SIG-M5 treated with dmso at 0.1 percent for 504 hours (cell line): Measurements from ENCODE around the gene FNTB.

ENCODE experiments used
- DNase-seq: peaks from one replicate; lab custom pipeline; 2025; ENCODE audit not compliant: unreplicated experiment; lab: John Stamatoyannopoulos, UW

FNTB gene

DNA sequence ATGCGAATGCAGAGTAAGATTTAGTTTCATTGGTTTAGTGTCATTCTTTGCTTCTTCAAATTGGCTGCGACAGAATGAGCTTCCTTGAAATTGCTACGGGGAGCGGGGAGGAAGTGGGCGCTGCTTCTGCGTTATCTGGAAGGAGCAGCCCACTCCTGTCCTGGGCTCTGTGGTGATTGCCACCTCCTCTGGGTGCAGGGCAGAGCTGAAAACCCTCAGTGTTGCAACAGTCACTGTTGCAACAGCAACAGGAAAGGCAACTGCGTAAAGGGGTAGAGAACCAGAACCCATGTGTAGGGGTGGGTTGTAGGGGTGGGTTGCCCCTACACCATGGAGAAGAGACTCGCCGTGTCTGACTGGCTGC is 57.9 kb downstream of the FNTB start:
- peak; percentile 96 for DNase-seq

DNA sequence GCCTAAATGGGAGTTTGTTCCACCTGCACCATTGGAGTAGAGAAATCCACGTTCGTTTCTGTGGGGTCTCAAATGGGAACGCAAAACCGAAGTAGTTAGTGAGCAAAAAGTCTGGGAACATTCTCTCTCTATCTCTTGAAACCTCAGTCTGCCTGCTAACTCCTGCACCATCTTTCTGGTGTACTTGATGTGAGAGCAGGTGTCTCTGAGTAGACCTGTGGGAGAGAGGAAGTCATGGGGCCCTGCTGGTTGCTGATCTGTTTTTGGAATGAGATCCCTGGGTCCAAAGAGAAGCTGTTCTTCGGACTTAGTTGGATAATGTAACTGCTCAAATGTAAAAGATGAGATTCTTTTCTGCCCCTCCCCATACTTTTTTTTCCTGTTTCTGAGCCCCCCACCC is 58.3 kb downstream of the FNTB start:
- DNase-seq: peak; percentile 18

DNA sequence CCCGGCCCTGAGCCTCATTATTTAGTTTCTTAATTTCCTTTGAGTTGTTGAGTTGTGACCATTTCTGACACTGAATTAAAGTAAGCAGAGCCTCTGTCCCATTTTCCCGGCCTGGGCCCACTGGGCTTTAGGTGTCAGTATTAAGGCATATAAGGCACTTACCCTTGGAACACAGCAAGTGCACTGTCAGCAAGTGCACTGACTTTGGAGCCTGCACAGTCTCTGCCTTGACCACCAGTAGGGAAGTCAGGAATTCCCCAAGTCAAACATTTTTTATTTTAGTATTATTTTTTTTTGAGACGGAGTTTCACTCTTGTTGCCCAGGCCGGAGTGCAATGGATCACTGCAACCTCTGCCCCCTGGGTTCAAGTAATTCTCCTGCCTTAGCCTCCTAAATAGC is 59.0 kb downstream of the FNTB start:
- no peak for DNase-seq

DNA sequence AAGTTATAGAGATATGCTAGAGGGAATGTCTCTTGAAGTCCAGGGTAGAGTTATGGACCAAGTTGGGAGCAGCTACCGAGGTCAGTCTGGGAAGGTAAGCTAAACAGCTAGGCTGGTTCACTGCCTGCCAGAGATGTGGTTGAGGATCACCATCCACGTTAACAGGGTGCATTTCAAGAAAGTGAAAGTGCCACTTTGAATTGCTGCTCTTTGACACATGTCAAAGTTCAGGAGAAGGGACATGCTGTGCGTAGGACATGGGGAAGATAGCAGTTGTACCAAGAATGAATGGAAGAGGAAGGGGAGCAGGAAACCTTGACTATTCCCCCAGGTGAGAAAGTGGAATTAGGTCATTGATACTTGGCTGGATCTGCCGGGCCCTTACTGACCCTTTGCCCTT is 66.1 kb downstream of the FNTB start:
- DNase-seq: no peak

DNA sequence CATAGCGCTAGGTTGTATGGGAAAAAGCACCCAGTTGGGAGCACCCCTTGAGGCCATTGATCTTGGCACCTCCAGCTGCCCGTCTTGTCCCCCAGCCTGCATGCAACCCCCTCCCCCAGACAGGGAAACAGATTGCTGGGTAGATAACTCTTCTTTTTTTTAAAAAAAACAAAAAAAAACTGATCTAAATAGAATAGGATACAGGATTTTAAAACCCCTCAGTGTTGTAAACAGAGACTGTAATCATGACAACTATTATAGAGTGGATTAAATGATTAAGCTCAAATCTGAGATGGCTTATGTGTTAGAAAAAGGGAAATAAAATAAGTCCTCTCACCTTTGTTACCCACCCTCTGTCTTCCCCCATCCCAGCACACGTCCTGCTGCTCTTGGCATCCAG is 66.8 kb downstream of the FNTB start:
- DNase-seq: no peak

DNA sequence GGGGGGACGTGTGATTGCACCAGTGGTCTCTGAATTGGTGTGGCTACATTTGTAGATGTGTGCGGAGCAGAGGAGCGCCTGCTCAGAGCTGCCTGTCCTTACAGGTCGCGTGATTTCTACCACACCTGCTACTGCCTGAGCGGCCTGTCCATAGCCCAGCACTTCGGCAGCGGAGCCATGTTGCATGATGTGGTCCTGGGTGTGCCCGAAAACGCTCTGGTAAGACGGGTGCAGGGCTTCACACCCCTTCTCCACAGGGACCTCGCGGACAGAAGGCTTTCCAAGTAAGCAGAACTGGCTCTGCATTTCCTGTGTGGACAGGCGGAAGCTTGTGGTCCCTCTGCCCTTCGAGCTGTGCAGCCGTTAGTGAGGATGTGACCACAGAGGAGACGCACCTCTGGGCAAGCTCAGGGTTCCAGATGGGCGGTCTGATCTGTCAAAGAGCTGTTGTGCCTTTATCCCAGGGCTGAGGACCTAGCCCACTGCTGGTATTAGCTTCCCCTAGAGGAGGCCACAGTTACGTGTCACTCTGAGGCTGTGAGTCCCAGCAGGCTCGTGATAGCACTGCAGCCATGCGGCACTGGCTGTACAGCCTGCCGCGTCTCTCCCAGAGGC is 67.9 kb downstream of the FNTB start:
- no peak for DNase-seq

DNA sequence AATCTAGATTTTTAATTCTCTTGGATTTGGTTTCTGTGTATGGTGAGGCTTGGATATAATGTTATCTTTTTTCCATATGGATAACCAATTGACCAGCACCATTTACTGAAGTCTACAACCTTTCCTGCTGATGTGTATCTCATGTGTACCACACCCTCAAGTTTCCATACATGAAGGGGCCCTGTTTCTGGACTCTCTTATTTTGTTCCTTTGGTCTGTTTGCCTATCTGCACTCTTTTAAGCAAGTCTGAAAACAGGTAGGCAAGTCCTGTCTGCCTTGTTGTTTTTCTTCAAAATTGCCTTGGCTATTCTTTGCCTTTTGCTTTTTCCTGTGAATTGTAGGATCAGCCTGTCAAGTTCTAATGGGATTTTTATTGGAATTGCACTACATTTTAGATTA is 71.0 kb downstream of the FNTB start:
- DNase-seq: no peak

DNA sequence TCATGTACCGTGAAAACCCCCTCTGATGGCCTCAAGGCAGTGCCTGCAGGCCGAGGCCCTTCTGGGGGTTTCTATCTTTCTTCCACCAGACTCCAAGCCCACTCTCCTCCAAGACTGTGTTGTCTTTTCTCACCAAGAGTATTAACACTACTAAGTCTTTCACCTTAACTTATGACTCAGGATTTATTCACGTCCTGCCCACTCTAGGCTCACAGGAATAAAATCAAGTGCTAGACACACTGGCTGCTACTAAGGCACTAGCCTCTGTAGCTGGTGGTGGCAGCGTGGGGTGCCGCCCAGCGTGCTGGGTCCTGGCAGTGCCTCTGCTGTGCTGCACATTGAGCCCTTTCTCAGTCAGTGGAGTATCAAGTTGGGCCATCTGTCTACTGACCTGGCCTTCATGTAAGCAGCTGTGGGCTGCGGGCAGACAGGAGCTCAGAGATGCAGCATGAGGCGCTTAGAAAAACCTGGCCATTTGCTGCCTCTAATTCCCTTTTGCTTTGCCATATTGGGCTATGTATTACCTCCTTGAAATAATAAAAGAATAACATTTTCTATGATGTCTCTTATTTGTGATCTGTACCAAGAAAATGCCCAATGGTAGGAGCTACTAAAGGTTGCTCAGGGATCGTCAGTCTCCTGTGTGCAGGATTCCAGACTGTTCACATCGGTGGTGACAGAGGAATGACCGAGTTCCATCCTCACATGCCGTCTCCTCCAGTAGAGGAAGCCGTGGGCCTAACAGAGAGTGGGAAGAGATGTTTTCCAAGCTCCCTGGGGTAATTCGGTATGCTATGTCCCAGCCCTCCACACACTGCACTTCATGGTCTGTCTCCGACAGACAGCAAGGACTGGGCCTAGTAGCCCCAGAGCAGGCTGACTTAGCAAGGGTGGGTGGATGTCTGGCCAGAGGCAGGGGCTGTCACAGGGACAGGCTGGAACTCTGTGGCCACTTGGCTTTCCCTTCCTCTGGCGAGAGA is 75.7 kb downstream of the FNTB start:
- no peak for DNase-seq

DNA sequence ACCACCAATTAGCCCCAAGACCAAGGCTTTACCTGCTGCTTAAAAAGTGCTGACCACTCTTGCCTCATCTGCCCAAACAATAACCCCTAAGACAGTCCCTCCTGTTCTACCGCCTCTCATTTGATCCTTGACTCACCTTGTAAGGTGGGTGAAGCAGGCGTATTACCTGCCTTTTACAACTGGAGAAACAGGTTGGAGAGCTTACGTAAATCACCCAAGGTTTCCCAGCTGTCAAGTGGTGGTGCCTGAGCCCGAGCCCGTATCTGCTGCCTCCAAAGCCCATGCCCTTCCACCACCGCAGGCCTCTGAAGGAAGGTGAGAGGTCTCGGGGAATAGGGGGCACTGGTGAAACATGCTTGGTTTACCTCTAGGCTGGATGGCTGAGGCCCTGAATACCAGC is 79.0 kb downstream of the FNTB start:
- DNase-seq: peak; percentile 46

DNA sequence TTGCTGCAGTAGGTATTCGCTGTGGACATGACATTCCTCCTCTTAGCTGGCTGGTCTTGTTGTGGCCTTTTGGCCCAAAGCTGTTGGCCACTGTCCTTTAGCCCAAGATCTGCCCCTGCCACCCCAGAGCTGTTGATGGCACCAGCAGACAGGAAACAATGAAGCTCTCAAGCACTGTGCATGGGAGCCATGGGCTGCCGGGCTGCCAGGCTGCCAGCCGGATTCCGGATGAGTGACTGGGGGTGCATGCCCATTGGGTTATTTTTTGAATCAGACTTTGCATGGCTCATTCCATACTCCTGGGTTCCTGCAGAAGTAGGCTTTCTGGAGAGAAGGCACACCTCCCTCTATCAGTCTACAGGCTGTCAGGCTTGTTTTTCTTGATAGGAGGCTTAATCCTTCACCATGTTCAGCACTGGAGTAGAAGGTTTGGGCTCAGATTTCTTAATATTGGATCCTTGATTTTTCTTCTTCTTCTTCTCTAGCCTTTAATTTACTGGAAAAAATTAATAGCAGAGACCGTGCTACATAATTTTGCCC is 83.2 kb downstream of the FNTB start:
- DNase-seq: no peak

DNA sequence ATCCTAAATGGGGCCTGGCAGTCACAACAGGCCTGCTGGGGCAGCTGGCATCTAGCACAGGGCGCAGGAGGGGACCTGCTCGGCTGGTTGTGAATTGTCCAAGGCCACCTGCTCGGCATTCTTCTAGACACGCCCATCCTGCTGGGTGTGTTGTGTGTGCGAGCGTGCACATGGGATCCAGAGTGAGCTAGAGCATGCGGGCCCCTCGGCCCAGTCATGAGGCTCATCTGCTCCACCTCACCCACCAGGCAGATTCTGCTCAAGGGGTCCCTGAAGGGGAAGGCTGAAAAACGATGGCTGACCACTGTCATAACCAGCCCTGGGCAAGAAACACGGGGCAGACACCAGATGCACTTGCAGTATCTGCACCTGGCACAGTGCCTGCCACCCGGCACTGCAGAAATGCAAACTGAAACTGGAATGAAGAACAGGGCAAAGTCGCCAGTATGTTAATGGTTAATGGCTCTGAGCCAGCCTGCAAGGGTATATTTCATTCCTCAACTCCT is 83.8 kb downstream of the FNTB start:
- DNase-seq: peak; percentile 14

DNA sequence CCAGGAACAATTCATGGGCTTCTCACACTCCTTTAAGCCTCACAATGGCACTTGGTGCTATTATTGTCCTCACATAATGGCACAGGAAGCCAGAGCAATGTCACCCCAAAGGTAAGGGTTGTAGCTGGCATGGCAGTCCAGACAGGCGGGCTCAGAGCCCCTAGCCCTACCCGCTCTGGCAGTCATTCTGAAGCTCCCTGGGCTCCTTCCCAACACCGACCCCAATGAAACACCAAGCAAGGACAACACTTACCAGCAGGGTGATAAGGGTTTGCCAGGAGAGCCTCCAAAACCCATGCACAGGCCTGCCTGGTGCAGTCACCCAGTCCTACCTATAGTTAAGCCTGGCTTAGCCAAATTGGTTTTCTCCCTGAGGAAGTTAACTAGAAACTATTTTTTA is 84.8 kb downstream of the FNTB start:
- DNase-seq: no peak

DNA sequence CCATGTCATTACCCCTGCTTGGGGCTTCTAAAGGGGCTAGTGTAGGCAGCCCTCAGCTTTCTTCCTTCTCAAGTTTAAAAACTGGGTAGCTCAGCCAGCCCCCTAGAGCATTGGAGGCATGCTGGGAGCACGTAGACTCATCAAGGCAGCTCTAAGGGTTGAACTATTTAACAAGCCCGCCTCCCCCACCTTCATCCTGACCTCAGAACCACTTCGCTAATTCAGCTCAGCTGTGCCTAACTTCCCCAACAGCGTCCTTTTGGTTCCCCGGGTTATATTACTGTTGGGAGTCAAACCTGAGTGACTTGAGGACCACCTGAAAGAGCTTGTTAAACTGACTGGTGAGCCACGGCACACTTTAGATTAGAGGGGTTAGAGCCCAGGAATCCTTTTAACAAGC is 85.6 kb downstream of the FNTB start:
- no peak for DNase-seq

DNA sequence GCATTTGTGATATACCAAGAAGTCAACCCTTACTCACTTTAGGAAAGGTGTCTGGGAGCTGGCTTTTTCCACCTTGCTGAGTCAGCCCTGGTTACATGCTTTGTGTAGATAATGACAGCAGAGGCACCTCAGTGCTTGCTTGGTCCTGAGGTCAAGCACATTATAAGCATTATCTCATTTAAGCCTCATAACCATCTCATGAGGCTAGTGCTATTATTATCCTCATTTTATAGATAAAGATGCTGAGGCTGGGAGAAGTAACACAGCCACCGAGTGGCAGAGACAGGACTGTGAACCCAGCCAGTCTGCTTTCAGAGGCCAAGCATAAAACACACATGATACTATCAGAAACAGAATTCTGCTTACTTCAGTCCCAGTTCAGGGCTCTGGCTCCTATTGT is 86.2 kb downstream of the FNTB start:
- no peak for DNase-seq

DNA sequence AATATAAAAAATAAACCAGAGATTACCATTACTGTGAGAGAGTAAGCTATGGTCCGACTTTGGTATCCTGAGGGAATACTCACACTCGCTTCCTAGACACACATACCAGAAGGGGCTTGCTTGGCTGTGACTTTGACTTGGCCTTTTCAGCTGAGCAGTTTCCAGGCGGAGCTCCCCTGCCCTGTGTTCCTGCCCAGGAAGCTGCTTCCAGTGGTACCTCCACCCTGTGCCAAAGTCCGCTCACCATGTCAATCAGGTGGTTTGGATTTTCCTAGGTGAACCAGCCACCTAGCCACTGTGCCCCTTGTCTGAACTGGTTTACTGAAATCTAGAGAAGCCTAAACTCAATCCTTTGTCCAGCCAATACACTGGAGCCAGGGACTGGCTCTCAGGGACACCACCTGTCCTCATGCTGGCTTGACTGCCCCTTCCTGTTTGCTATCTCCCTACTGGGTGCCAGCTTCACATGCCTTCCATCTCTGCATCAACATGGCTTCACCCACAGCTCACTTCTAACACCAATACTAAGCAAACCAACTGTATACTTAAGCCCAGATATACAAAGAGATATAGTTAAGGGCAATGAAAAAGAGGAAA is 87.0 kb downstream of the FNTB start:
- DNase-seq: no peak

DNA sequence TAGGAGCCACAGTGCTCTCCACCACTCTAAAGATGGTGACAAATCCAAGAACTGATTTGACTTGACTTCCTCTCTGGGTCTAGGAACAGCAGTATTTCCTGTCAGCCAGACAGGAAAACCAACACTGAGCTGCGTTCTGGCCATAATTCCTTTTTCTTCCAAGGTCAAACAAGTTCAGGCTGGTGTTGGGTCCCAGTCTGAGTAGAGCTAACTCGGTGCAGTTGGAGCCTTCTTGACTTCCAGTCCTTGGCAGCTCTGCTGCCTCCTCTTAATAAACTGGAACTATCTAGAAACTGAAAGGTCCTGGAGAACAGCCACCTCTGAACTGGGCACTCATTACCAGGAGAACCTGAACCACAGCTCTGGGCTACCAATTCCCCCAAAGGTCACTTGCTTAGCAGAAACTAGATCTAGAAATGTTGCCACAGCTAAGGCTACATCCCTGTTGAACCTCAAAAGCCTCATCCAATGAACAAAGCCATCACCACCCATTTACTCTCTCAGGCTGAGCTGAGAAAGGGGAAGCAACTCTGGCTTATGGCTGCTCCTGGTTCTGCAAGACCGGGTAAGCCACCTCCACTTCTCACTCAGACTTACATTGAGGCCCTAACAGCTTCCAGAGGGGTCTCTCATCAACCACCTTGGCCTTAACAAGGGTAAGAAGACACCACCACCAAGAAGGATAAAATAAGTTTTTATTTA is 87.9 kb downstream of the FNTB start:
- peak; percentile 25 for DNase-seq

DNA sequence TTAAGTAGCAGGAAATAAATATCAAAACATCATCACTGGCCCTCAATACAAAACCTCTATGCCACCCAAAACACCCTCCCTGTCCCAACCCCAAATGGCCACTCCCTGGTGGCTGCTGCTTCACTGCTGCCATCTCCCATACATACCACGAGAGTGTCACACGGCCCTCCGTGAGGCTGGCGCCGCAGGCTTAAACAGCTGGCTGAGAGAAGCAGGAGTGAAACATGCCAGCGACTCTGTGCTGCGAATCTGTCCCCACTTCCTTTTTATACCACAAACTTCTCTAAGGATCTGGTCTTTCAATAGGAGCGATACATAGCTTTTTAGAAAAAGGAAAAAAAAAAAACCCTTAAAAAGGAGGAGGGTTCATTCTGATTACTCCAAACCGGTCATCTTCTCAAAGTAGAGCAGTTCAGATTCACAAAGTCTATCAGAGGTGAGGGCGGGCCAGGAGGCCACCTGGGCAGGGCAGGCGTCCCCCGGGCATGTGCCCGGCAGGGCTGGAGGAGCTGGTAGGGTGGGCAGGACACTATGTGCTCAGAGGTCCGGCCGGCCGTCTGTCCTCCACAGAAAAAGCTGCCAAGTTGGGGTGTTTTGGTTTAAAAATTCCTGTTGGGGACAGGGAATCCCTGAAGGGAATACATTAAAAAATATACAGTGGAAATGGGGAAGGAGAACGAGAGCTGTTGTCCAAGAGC is 89.1 kb downstream of the FNTB start:
- DNase-seq: no peak

DNA sequence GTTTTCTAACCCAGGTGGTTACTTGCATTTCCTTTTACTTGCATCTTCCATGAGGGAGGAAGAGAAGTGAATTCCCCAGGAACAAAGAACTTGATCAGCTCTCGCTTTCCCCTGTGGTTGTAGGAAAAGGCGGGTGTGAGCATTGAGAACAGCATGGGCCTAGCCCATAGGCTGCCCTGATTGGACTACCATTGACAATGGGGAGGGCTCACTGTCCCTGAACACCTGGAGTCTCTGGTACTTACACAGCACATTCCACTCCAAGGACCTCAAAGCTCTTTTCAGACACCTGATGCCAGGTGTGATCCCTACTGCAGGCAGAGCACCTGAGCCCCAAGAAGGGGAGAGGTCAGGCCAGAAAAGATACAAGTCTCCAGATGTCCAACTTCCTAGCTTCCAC is 90.6 kb downstream of the FNTB start:
- no peak for DNase-seq

DNA sequence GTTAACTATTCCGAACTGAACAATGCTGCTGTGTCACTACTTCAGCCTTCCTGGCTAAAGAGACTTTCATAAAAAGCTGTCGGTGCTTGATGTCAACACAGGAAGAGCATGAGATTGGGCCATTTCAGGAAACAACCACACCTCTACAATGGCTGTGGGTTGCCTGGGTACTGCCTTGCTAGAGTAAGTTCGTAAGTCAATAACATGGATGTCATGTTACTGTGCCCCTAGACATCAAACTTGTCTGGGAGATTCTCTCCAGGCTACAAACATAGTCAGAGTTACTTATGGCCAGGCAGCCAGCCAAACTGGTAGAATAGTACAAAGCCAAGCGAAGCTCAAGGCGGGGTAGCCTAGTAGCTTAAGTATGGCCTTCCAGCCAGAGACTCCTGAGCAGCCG is 92.5 kb downstream of the FNTB start:
- DNase-seq: no peak

DNA sequence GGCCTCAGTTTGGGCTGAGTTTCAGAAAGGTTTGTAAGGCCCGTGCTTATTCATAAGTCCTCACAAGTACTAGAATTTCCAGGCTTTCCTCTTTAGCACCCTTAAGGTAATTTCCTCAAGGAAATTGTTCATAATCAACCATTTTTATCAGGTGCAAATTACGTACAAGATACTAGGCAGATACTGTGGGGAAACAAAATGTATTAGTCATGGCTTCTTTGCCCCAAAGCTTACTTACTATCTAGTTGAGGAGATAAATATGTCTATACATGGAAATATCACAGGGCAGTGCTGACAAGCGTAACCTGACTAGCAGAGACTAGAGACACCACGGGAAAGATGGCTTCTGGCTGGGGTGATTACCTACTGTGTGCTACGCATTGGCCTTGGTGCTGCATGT is 93.1 kb downstream of the FNTB start:
- no peak for DNase-seq
